ENCODE results near the gene ATP2C2. TPM values are rescaled to one million over a fixed set of nuclear protein-coding genes. Genes with fewer than 3 reads are reported as not detected.

The ATP2C2 gene
- total and polyA plus RNA-seq, 2 of the 8 experiments (the other 6 are each of a cell fraction or from before 2014, with no cell fraction given), result 1.2 to 2.8 TPM

DNA sequence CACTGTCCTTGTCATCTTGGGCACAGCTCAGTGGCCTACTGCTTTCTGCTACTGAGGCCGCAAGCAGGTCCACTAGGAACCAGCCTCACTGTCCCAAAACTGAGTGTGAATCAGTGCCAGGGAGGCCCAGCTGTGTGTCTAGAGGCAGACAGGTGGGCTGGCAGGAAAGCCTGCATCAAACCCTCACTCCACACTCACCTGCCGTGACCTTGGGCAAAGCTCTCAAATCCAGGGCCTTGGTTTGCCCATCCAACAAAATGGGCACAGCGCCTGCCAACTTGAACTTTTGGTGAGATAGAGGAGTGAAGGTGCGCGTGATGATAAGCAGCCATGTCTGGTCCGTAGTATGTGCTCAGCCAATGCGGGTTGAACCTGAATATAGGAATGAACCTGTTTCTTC lies 14.8 kb downstream of the ATP2C2 start:
- H4K5ac ChIP-seq (ENCODE audit: insufficient read length, low read depth, low read length), result no peak overlapping the region
- no peak overlapping the region for H3K18ac ChIP-seq (ENCODE audit: extremely low read depth, low read length)
- no peak overlapping the region for H2AFZ ChIP-seq (ENCODE audit: low read length)
- H3K23ac ChIP-seq (ENCODE audit: insufficient read length), result no peak overlapping the region
- no peak overlapping the region for H2BK5ac ChIP-seq (ENCODE audit: low read depth, low read length)
- H3K56ac ChIP-seq (replicated peaks; ENCODE audit: insufficient read length, low read depth, low read length), result no peak overlapping the region
- no peak overlapping the region for H3K4me2 ChIP-seq (ENCODE audit: insufficient read depth in 1 of 2, low read depth in 2 of 2, low read length in 2 of 2)
- ChIA-PET CTCF (ENCODE audit: partially characterized antibody) (no interaction called here), POLR2A (ENCODE audit: partially characterized antibody) (no interaction called here)
- H3K79me1 ChIP-seq (ENCODE audit: low read depth, low read length), result no peaks in the 10 kb centered on the region
- DNase-seq (ENCODE audit: low read depth in 1 of 2, low spot score in 2 of 2) (no peak), FAIRE-seq (no peak)
- no peak overlapping the region for H3K9ac ChIP-seq (replicated peaks in 1 of 4; ENCODE audit: extremely low read depth in 1 of 4, low read depth in 3 of 4, low read length in 3 of 4)
- TF ChIP-seq, protein P1, sequence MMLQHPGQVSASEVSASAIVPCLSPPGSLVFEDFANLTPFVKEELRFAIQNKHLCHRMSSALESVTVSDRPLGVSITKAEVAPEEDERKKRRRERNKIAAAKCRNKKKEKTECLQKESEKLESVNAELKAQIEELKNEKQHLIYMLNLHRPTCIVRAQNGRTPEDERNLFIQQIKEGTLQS (IDR thresholded peaks at IDR 0.05; ENCODE audit: insufficient read depth, low read depth, low read length), result no peak
- no peak for TF ChIP-seq SP1 (IDR thresholded peaks at IDR 0.05; ENCODE audit: low read depth, low read length)
- no peak for TF ChIP-seq SRF (IDR thresholded peaks at IDR 0.05; ENCODE audit: low read depth, low read length)
- TF ChIP-seq SIX5 (IDR thresholded peaks at IDR 0.05; ENCODE audit: low read depth, low read length), result no peak
- no peak for TF ChIP-seq EP300 (IDR thresholded peaks at IDR 0.05; ENCODE audit: borderline replicate concordance in 1 of 2, low read depth in 2 of 2, low read length in 2 of 2)
- no peak for TF ChIP-seq MAX (IDR thresholded peaks at IDR 0.05)
- TF ChIP-seq PHF8 (conservative IDR thresholded peaks at IDR 0.05; ENCODE audit: low read depth, low read length), result no peak
- no peak for TF ChIP-seq RNF2 (IDR thresholded peaks at IDR 0.05; ENCODE audit: borderline replicate concordance, low read depth, low read length, missing control alignments, poor library complexity, severe bottlenecking)
- TF ChIP-seq RFX5 (IDR thresholded peaks at IDR 0.05; ENCODE audit: borderline replicate concordance, low read depth, low read length), result no peak
- TF ChIP-seq EZH2 (IDR thresholded peaks at IDR 0.05; ENCODE audit: low read depth, low read length, severe bottlenecking), result no peak
- H3K4me1 ChIP-seq (replicated peaks in 1 of 4; ENCODE audit: control insufficient read depth in 3 of 4, insufficient read depth in 4 of 4, low read length in 3 of 4), result peaks cover 0 to 11% (median 5%) of the 10 kb centered on the region in 4 experiments; a peak in 3 of 7 replicates
- no peak overlapping the region; the same call in 1 of the 2 replicates for H2AK5ac ChIP-seq (ENCODE audit: low read depth, low read length)
- H3K27me3 ChIP-seq (replicated peaks in 1 of 4; ENCODE audit: control insufficient read depth in 3 of 4, extremely low read depth in 1 of 4, insufficient read depth in 3 of 4, low read length in 3 of 4), result no peaks in the 10 kb centered on the region
- H3K9me3 ChIP-seq (ENCODE audit: insufficient read depth in 2 of 2, low read depth in 1 of 2, low read length in 1 of 2), result peaks cover 0 to 3% of the 10 kb centered on the region in 2 experiments; a peak in 1 of 4 replicates
- no peaks in the 10 kb centered on the region for H3K23me2 ChIP-seq (ENCODE audit: low read depth, low read length)
- H3K14ac ChIP-seq (ENCODE audit: insufficient read length), result no peak overlapping the region
- WGBS, 2 experiments (ENCODE audit: extremely low coverage in 1 of 2, insufficient coverage in 1 of 2, insufficient read length in 1 of 2, insufficient replicate concordance in 2 of 2, low coverage in 1 of 2, low lambda C conversion rate in 2 of 2, missing lambda C conversion rate in 1 of 2), result 94% methylated on average over 7 of the region's 7 CpGs; no CpG with 5 or more reads in 1 of the 2 experiments
- no peak overlapping the region for H2BK120ac ChIP-seq (replicated peaks; ENCODE audit: low read depth, low read length)
- H2BK15ac ChIP-seq (ENCODE audit: low read length), result no peak overlapping the region
- no peaks in the 10 kb centered on the region for H4K20me1 ChIP-seq (replicated peaks in 1 of 2; ENCODE audit: control insufficient read depth in 1 of 2, insufficient read depth in 2 of 2, low read length in 2 of 2)
- no peak overlapping the region for H4K91ac ChIP-seq (replicated peaks; ENCODE audit: insufficient read length, low read length)
- no peak overlapping the region for H3K27ac ChIP-seq (ENCODE audit: low read depth, low read length)
- H3K4me3 ChIP-seq (ENCODE audit: extremely low read depth in 1 of 4, insufficient read depth in 2 of 4, low read depth in 3 of 4, low read length in 4 of 4), result no peak overlapping the region
- no peaks in the 10 kb centered on the region for H3K79me2 ChIP-seq (ENCODE audit: control insufficient read depth in 1 of 2, insufficient read depth in 2 of 2, low read length in 2 of 2)
- no peak overlapping the region for H3K4ac ChIP-seq (replicated peaks; ENCODE audit: insufficient read length, low read depth, low read length)
- no peak overlapping the region for H2BK12ac ChIP-seq (ENCODE audit: low read depth, low read length)
- H2BK20ac ChIP-seq (ENCODE audit: low read length), result no peak overlapping the region
- H3K36me3 ChIP-seq (ENCODE audit: control insufficient read depth in 2 of 4, insufficient read depth in 4 of 4, low read length in 3 of 4), result no peaks in the 10 kb centered on the region
- H4K8ac ChIP-seq (ENCODE audit: extremely low read depth, insufficient read depth, low read length), result no peak overlapping the region

Measured in H1 (cell line).